CD8-positive, alpha-beta memory T cell (primary cell): ENCODE data around the gene UTY. TPM values are rescaled to one million over a fixed set of nuclear protein-coding genes. Genes with fewer than 3 reads are reported as not detected.

Source experiments
- CTCF ChIA-PET: fragments of 350-600 bp; sonication (Branson Sonifier 250); formaldehyde crosslinking; loops from one replicate; lab custom pipeline; 2021; ENCODE audit warnings: antibody characterized with exemption; lab: Charles Lee
- POLR2A ChIA-PET: fragments of 350-600 bp; sonication (Branson Sonifier 250); formaldehyde crosslinking; loops from one replicate; lab custom pipeline; 2021; ENCODE audit warnings: antibody characterized with exemption; lab: Charles Lee
- DNase-seq, 5 donors: peaks; one replicate each; pipeline versions ENCODE4 v3.0.0 to v3.0.0-alpha.2; 2020 to 2022; ENCODE audit warnings: mixed read lengths in 1 of 5
- H3K27ac ChIP-seq: one replicate; pipeline ENCODE4 v1.7.0; 2013; ENCODE audit warnings: low read depth, mild to moderate bottlenecking, low read length, moderate library complexity
- H3K27me3 ChIP-seq: 2 replicates; pipeline ENCODE4 v1.7.0; 2013; ENCODE audit warnings: low read length, mild to moderate bottlenecking; ENCODE audit not compliant: insufficient read depth, poor library complexity, severe bottlenecking
- H3K36me3 ChIP-seq: 2 replicates; pipeline ENCODE4 v1.7.0; 2013; ENCODE audit warnings: mild to moderate bottlenecking, low read length, moderate library complexity; ENCODE audit not compliant: insufficient read depth
- H3K4me1 ChIP-seq: 2 replicates; pipeline ENCODE4 v1.7.0; 2013; ENCODE audit warnings: mild to moderate bottlenecking, low read length, moderate library complexity; ENCODE audit not compliant: insufficient read depth
- H3K4me3 ChIP-seq: 2 replicates; pipeline ENCODE4 v1.7.0; 2013; ENCODE audit warnings: mild to moderate bottlenecking, low read length
- H3K9me3 ChIP-seq: 2 replicates; pipeline ENCODE4 v1.7.0; 2013; ENCODE audit warnings: mild to moderate bottlenecking, low read length
- H3K27ac Mint-ChIP-seq, 8 donors: one replicate each; pipeline ENCODE4 v1.8.0; 2020 to 2021; ENCODE audit warnings: mixed read lengths in 8 of 8, mild to moderate bottlenecking in 6 of 8, inconsistent platforms in 3 of 8, moderate library complexity in 3 of 8
- H3K27me3 Mint-ChIP-seq, 2 donors: one replicate each; pipeline ENCODE4 v1.8.0; 2020 to 2021; ENCODE audit warnings: mixed read lengths in 2 of 2, mild to moderate bottlenecking in 1 of 2, moderate library complexity in 1 of 2
- H3K36me3 Mint-ChIP-seq, 3 donors: one replicate each; pipeline ENCODE4 v1.8.0; 2020 to 2021; ENCODE audit warnings: mixed read lengths in 3 of 3, inconsistent platforms in 1 of 3, mild to moderate bottlenecking in 1 of 3
- H3K4me1 Mint-ChIP-seq, 3 donors: one replicate each; pipeline ENCODE4 v1.8.0; 2020 to 2021; ENCODE audit warnings: mixed read lengths in 3 of 3, inconsistent platforms in 1 of 3, mild to moderate bottlenecking in 1 of 3
- H3K4me3 Mint-ChIP-seq, 7 donors: one replicate each; pipeline ENCODE4 v1.8.0; 2020 to 2021; ENCODE audit warnings: mixed read lengths in 7 of 7, mild to moderate bottlenecking in 6 of 7, moderate library complexity in 4 of 7, inconsistent platforms in 2 of 7
- H3K9me3 Mint-ChIP-seq, 5 donors: one replicate each; pipeline ENCODE4 v1.8.0; 2020 to 2022; ENCODE audit warnings: mixed read lengths in 5 of 5, mild to moderate bottlenecking in 3 of 5, moderate library complexity in 2 of 5, inconsistent platforms in 1 of 5
- polyA plus RNA-seq: library from polyadenylated mRNA; unstranded; fragments of 300-500 nt; fragmentation: Illumina TruSeq; gene quantifications from one replicate; pipeline ENCODE4 v1.2.3, GENCODE V29; 2021
- total RNA-seq, 2 experiments: library from RNA; stranded (reverse); gene quantifications; one replicate each; pipeline ENCODE4 v1.2.3, GENCODE V29; 2021

The UTY gene
- total and polyA plus RNA-seq, 3 experiments from 2014 or later, result 16.3 to 18.4 TPM; not detected in 1

GRCh38 chrY:13333791-13334190 lies 146.0 kb downstream of the UTY start:
- ChIA-PET CTCF (interaction anchor here (1.1 kb wide), 1 partner anchor 10 kb away, joined by 3 read pairs; no protein-coding TSS in a partner anchor), POLR2A (no interaction called here)
- Histone ChIP-seq H3K36me3 (peaks cover 10% of the 10 kb centered on the region), H3K9me3 (no peaks in the 10 kb centered on the region), H3K4me3 (no peak overlapping the region), H3K4me1 (no peaks in the 10 kb centered on the region), H3K27me3 (no peaks in the 10 kb centered on the region), H3K27ac (no peak overlapping the region)
- Mint-ChIP-seq H3K4me3 (no peak overlapping the region), H3K27ac (no peak overlapping the region), H3K27me3 (no peaks in the 10 kb centered on the region), H3K4me1 (peaks cover 0 to 63% (median 0%) of the 10 kb centered on the region in 3 donors), H3K36me3 (peaks cover 0 to 72% (median 0%) of the 10 kb centered on the region in 3 donors), H3K9me3 (no peaks in the 10 kb centered on the region)
- DNase-seq, result no peak

DNA sequence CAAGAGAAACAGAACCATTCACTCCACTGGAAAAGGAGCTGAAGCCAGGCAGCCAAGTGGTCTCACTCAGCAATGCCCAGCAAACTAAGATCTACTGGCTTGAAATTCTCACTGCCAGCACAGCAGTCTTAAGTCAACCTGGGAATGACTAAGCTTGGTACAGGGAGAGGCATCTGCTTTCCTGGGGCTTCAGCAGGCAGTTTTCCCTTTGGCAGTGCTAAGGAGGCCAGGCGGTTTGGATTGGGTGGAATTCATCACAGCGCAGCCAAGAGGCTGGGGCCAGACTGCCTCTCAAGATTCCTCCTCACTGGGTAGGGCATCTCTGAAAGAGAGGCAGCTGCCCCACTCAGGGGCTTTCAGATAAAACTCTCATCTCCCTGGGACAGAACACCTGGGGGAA lies 149.2 kb downstream of the UTY start:
- no peak overlapping the region for H3K4me3 ChIP-seq
- ChIA-PET POLR2A (no interaction called here), CTCF (no interaction called here)
- no peak for DNase-seq
- Mint-ChIP-seq H3K4me1 (peaks cover 0 to 49% (median 0%) of the 10 kb centered on the region in 3 donors), H3K36me3 (peaks cover 0 to 68% (median 0%) of the 10 kb centered on the region in 3 donors), H3K4me3 (no peak overlapping the region), H3K27ac (peak overlapping the region in 1 of 8 donors; percentile 62), H3K27me3 (no peaks in the 10 kb centered on the region), H3K9me3 (no peaks in the 10 kb centered on the region)
- no peaks in the 10 kb centered on the region for H3K9me3 ChIP-seq
- no peak overlapping the region for H3K27ac ChIP-seq
- peaks cover 6% of the 10 kb centered on the region for H3K36me3 ChIP-seq
- H3K27me3 ChIP-seq, result no peaks in the 10 kb centered on the region
- H3K4me1 ChIP-seq, result no peaks in the 10 kb centered on the region

- peaks cover 0 to 9% (median 0%) of the 10 kb centered on the region in 3 donors for H3K4me1 Mint-ChIP-seq
- Histone ChIP-seq H3K36me3 (no peaks in the 10 kb centered on the region), H3K27me3 (no peaks in the 10 kb centered on the region), H3K9me3 (no peaks in the 10 kb centered on the region), H3K4me3 (no peak overlapping the region), H3K27ac (no peak overlapping the region), H3K4me1 (no peaks in the 10 kb centered on the region)
- ChIA-PET CTCF (no interaction called here), POLR2A (no interaction called here)
- no peaks in the 10 kb centered on the region for H3K27me3 Mint-ChIP-seq
- H3K27ac Mint-ChIP-seq, result no peak overlapping the region
- H3K4me3 Mint-ChIP-seq, result no peak overlapping the region
- peaks cover 0 to 61% (median 0%) of the 10 kb centered on the region in 3 donors for H3K36me3 Mint-ChIP-seq
- no peak for DNase-seq
- no peaks in the 10 kb centered on the region for H3K9me3 Mint-ChIP-seq
These were observed 166.9 kb downstream of the UTY start for GRCh38 chrY:13312966-13313365.

GRCh38 chrY:13307959-13308358 lies 171.9 kb downstream of the UTY start:
- Mint-ChIP-seq H3K9me3 (no peaks in the 10 kb centered on the region), H3K4me1 (peaks cover 0 to 29% (median 0%) of the 10 kb centered on the region in 3 donors), H3K27ac (peak overlapping the region in 1 of 8 donors; percentile 36), H3K36me3 (peaks cover 0 to 61% (median 0%) of the 10 kb centered on the region in 3 donors), H3K27me3 (no peaks in the 10 kb centered on the region), H3K4me3 (no peak overlapping the region)
- CTCF ChIA-PET, result no interaction called here
- Histone ChIP-seq H3K9me3 (no peaks in the 10 kb centered on the region), H3K36me3 (no peaks in the 10 kb centered on the region), H3K4me3 (no peak overlapping the region), H3K27me3 (no peaks in the 10 kb centered on the region), H3K4me1 (no peaks in the 10 kb centered on the region), H3K27ac (no peak overlapping the region)
- no peak for DNase-seq
- POLR2A ChIA-PET, result no interaction called here

DNA sequence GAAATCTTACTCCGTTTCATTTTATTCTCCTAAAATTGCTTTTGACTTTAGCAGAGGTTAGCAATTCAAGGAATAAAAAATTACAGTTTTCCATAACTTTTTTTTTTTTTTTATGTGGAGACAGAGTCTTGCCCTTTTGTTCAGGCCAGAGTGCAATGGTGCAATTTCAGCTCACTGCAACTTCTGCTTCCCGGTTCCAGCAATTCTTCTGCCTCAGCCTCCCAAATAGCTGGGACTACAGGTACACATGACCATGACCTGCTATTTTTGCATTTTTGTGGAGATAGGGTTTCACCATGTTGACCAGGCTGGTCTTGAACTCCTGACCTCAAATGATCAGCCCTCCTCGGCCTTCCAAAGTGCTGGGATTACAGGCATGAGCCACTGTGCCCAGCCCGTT lies 179.0 kb downstream of the UTY start:
- H3K4me3 Mint-ChIP-seq, result no peak overlapping the region
- CTCF ChIA-PET, result no interaction called here
- H3K4me1 Mint-ChIP-seq, result peaks cover 0 to 23% (median 0%) of the 10 kb centered on the region in 3 donors

DNA sequence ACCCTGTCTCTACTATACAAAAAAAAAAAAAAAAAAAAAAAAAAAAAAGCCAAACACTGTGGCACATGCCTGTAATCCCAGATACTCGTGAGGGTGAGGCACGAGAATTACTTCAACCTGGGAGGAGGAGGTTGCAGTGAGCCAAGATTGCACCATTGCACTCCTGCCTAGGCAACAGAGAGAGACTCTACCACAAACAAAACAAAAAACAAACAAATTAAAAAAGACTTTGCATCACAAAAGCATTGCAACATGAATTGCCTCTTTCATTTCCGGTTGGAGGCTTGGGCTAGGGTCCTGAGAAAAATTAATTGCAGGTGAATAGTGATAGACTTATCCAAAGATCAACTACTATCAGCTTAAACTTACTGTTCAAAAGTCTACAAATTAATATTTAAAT lies 180.4 kb downstream of the UTY start:
- Mint-ChIP-seq H3K4me3 (no peak overlapping the region), H3K36me3 (peaks cover 0 to 63% (median 0%) of the 10 kb centered on the region in 3 donors), H3K27me3 (no peaks in the 10 kb centered on the region), H3K27ac (no peak overlapping the region), H3K9me3 (no peaks in the 10 kb centered on the region), H3K4me1 (peaks cover 0 to 24% (median 0%) of the 10 kb centered on the region in 3 donors)
- no peak for DNase-seq
- no peaks in the 10 kb centered on the region for H3K9me3 ChIP-seq
- no peaks in the 10 kb centered on the region for H3K27me3 ChIP-seq
- CTCF ChIA-PET, result no interaction called here
- H3K4me1 ChIP-seq, result no peaks in the 10 kb centered on the region
- POLR2A ChIA-PET, result no interaction called here
- no peaks in the 10 kb centered on the region for H3K36me3 ChIP-seq
- H3K27ac ChIP-seq, result no peak overlapping the region
- no peak overlapping the region for H3K4me3 ChIP-seq

More for the DNA sequence above, 179.0 kb downstream of the UTY start:
- H3K4me1 ChIP-seq, result no peaks in the 10 kb centered on the region
- Mint-ChIP-seq H3K9me3 (no peaks in the 10 kb centered on the region), H3K27ac (no peak overlapping the region), H3K36me3 (peaks cover 0 to 59% (median 0%) of the 10 kb centered on the region in 3 donors), H3K27me3 (no peaks in the 10 kb centered on the region)
- no peaks in the 10 kb centered on the region for H3K36me3 ChIP-seq
- no peaks in the 10 kb centered on the region for H3K9me3 ChIP-seq
- no peak overlapping the region for H3K4me3 ChIP-seq
- H3K27me3 ChIP-seq, result no peaks in the 10 kb centered on the region
- POLR2A ChIA-PET, result no interaction called here
- DNase-seq, result no peak
- H3K27ac ChIP-seq, result no peak overlapping the region

GRCh38 chrY:13296176-13296890 lies 183.5 kb downstream of the UTY start:
- H3K27ac Mint-ChIP-seq, result no peak overlapping the region
- no peak overlapping the region for H3K4me3 ChIP-seq
- H3K4me3 Mint-ChIP-seq, result no peak overlapping the region
- H3K36me3 ChIP-seq, result no peaks in the 10 kb centered on the region
- no peaks in the 10 kb centered on the region for H3K27me3 Mint-ChIP-seq
- DNase-seq, result no peak
- peaks cover 0 to 66% (median 0%) of the 10 kb centered on the region in 3 donors for H3K36me3 Mint-ChIP-seq
- ChIA-PET CTCF (no interaction called here), POLR2A (no interaction called here)
- no peaks in the 10 kb centered on the region for H3K9me3 Mint-ChIP-seq
- H3K27me3 ChIP-seq, result no peaks in the 10 kb centered on the region
- H3K9me3 ChIP-seq, result no peaks in the 10 kb centered on the region
- H3K27ac ChIP-seq, result no peak overlapping the region
- H3K4me1 Mint-ChIP-seq, result peaks cover 0 to 6% (median 0%) of the 10 kb centered on the region in 3 donors
- H3K4me1 ChIP-seq, result no peaks in the 10 kb centered on the region

GRCh38 chrY:13295026-13295425 lies 184.8 kb downstream of the UTY start:
- Mint-ChIP-seq H3K27ac (no peak overlapping the region), H3K9me3 (no peaks in the 10 kb centered on the region), H3K4me3 (no peak overlapping the region), H3K4me1 (peaks cover 0 to 6% (median 0%) of the 10 kb centered on the region in 3 donors), H3K27me3 (no peaks in the 10 kb centered on the region), H3K36me3 (peaks cover 0 to 73% (median 0%) of the 10 kb centered on the region in 3 donors)
- no peak overlapping the region for H3K4me3 ChIP-seq
- no peaks in the 10 kb centered on the region for H3K9me3 ChIP-seq
- DNase-seq, result no peak
- ChIA-PET CTCF (no interaction called here), POLR2A (interaction anchor here (0.7 kb wide), 1 partner anchor 169 kb away, joined by 11 read pairs; no protein-coding TSS in a partner anchor)
- no peaks in the 10 kb centered on the region for H3K27me3 ChIP-seq
- no peaks in the 10 kb centered on the region for H3K4me1 ChIP-seq
- H3K36me3 ChIP-seq, result no peaks in the 10 kb centered on the region
- H3K27ac ChIP-seq, result no peak overlapping the region
